GM23338 (cell line): Measurements from ENCODE around the gene FBXL2. TPM values are rescaled to one million over a fixed set of nuclear protein-coding genes. Genes with fewer than 3 reads are reported as not detected.

Source experiments
- ATAC-seq: fragments of 200-7000 bp; cut with Tn5 transposase; 3 replicates; pipeline ENCODE4 v1.9.1; 2020
- DNase-seq: peaks from one replicate; pipeline ENCODE4 v3.0.0-alpha.2; 2015; ENCODE audit warnings: low spot score
- H2AFZ ChIP-seq: fragments of 200-600 bp; sonication (generic); 2 replicates; pipeline ENCODE4 v1.8.0; 2016; ENCODE audit warnings: antibody characterized with exemption, mild to moderate bottlenecking, moderate library complexity
- H3F3A ChIP-seq: fragments of 200-600 bp; sonication (generic); replicated peaks from 2 replicates; pipeline ENCODE4 v1.8.0; 2017; ENCODE audit warnings: antibody characterized with exemption, mixed run types, low read depth
- H3K27ac ChIP-seq: fragments of 200-600 bp; sonication (generic); 2 replicates; pipeline ENCODE4 v1.6.1; 2016; ENCODE audit warnings: low read depth
- H3K27me3 ChIP-seq: fragments of 200-600 bp; sonication (generic); 2 replicates; pipeline ENCODE4 v1.8.0; 2016; ENCODE audit warnings: mild to moderate bottlenecking, mixed run types, moderate library complexity; ENCODE audit not compliant: insufficient read depth
- H3K36me3 ChIP-seq: fragments of 200-600 bp; sonication (generic); 2 replicates; pipeline ENCODE4 v1.8.0; 2016; ENCODE audit warnings: mild to moderate bottlenecking; ENCODE audit not compliant: insufficient read depth
- H3K4me1 ChIP-seq: fragments of 200-600 bp; sonication (generic); 2 replicates; pipeline ENCODE4 v1.8.0; 2016; ENCODE audit warnings: mild to moderate bottlenecking, moderate library complexity; ENCODE audit not compliant: insufficient read depth
- H3K4me2 ChIP-seq: fragments of 200-600 bp; sonication (generic); 2 replicates; pipeline ENCODE4 v1.7.1; 2017; ENCODE audit warnings: mixed run types
- H3K4me3 ChIP-seq: fragments of 200-600 bp; sonication (generic); 2 replicates; pipeline ENCODE4 v1.6.1; 2016; ENCODE audit warnings: mixed run types
- H3K79me2 ChIP-seq: fragments of 200-600 bp; sonication (generic); replicated peaks from 2 replicates; pipeline ENCODE4 v1.8.0; 2017; ENCODE audit warnings: mild to moderate bottlenecking; ENCODE audit not compliant: insufficient read depth
- H3K9me2 ChIP-seq: fragments of 200-600 bp; sonication (generic); 2 replicates; pipeline ENCODE4 v1.8.0; 2017; ENCODE audit not compliant: insufficient read depth
- H4K20me1 ChIP-seq: fragments of 200-600 bp; sonication (generic); replicated peaks from 2 replicates; pipeline ENCODE4 v1.8.0; 2017; ENCODE audit warnings: mild to moderate bottlenecking; ENCODE audit not compliant: insufficient read depth
- H3K27ac Mint-ChIP-seq: 2 replicates; pipeline ENCODE4 v1.8.0; 2020; ENCODE audit warnings: inconsistent platforms, mild to moderate bottlenecking, moderate library complexity, mixed read lengths
- H3K27me3 Mint-ChIP-seq: 3 replicates; pipeline ENCODE4 v1.8.0; 2022; ENCODE audit warnings: low read depth, mild to moderate bottlenecking, moderate library complexity, mixed read lengths, inconsistent platforms; ENCODE audit not compliant: insufficient read depth, poor library complexity
- H3K36me3 Mint-ChIP-seq: 3 replicates; pipeline ENCODE4 v1.8.0; 2021; ENCODE audit warnings: low read depth, mild to moderate bottlenecking, inconsistent platforms, moderate library complexity, mixed read lengths
- H3K4me1 Mint-ChIP-seq: 3 replicates; pipeline ENCODE4 v1.8.0; 2020; ENCODE audit warnings: mild to moderate bottlenecking, inconsistent platforms, mixed read lengths
- H3K4me3 Mint-ChIP-seq: 3 replicates; pipeline ENCODE4 v1.8.0; 2021; ENCODE audit warnings: moderate library complexity, mild to moderate bottlenecking, inconsistent platforms, mixed read lengths
- H3K9me3 Mint-ChIP-seq: 3 replicates; pipeline ENCODE4 v1.8.0; 2020; ENCODE audit warnings: moderate library complexity, mild to moderate bottlenecking, inconsistent platforms, mixed read lengths
- CREB1 ChIP-seq: fragments of 250-450 bp; sonication (Bioruptor Pico); IDR thresholded peaks from 2 replicates; pipeline ENCODE4 v1.5.0; 2020; ENCODE audit warnings: low read depth, mild to moderate bottlenecking, moderate library complexity
- EZH2 ChIP-seq: fragments of 200-600 bp; sonication (generic); IDR thresholded peaks from one replicate; pipeline ENCODE4 v1.8.0; 2017; ENCODE audit warnings: antibody characterized with exemption, mild to moderate bottlenecking, low read depth; ENCODE audit not compliant: unreplicated experiment
- EZH2phosphoT487 ChIP-seq: fragments of 200-600 bp; sonication (generic); IDR thresholded peaks from one replicate; pipeline ENCODE4 v1.8.1; 2018; ENCODE audit warnings: antibody characterized with exemption; ENCODE audit not compliant: unreplicated experiment
- JUNB ChIP-seq: IDR thresholded peaks from one replicate; pipeline ENCODE4 v1.6.1; 2016; ENCODE audit warnings: antibody characterized with exemption; ENCODE audit not compliant: unreplicated experiment
- NANOG ChIP-seq: IDR thresholded peaks from 2 replicates; pipeline ENCODE4 v1.6.1; 2016; ENCODE audit warnings: antibody characterized with exemption, borderline replicate concordance
- POLR2AphosphoS5 ChIP-seq: IDR thresholded peaks from 2 replicates; pipeline ENCODE4 v1.6.1; 2016; ENCODE audit warnings: antibody characterized with exemption, low read depth
- STAT1 ChIP-seq: IDR thresholded peaks from one replicate; pipeline ENCODE4 v1.6.1; 2016; ENCODE audit warnings: antibody characterized with exemption; ENCODE audit not compliant: unreplicated experiment
- ZNF114 ChIP-seq: fragments of 250-450 bp; sonication (Bioruptor Pico); IDR thresholded peaks from 2 replicates; pipeline ENCODE4 v1.5.0; 2020; ENCODE audit warnings: mild to moderate bottlenecking, moderate library complexity
- ZNF331 ChIP-seq: fragments of 250-450 bp; sonication (Bioruptor Pico); IDR thresholded peaks from 2 replicates; pipeline ENCODE4 v1.5.0; 2020; ENCODE audit warnings: low read depth, mild to moderate bottlenecking, moderate library complexity
- polyA plus RNA-seq: library from polyadenylated mRNA; unstranded; fragments of >200 nt; fragmentation: Nextera tagmentation; extraction: Ambion mirVana; gene quantifications from 2 replicates; pipeline ENCODE4 v1.2.1, GENCODE V29; 2016
- total RNA-seq: library from RNA; depleted of rRNA; stranded (reverse); fragments of >200 nt; shearing (Covaris generic); gene quantifications from 2 replicates; pipeline ENCODE4 v1.2.3, GENCODE V29; 2014
- TF ChIP-seq, protein P1 (sequence below): IDR thresholded peaks from 2 replicates; pipeline ENCODE4 v1.6.1; 2016; ENCODE audit warnings: antibody characterized with exemption
- TF ChIP-seq, protein P2 (sequence below): fragments of 250-450 bp; sonication (Bioruptor Pico); IDR thresholded peaks from 2 replicates; pipeline ENCODE4 v1.5.0; 2020; ENCODE audit warnings: mild to moderate bottlenecking, moderate library complexity
- TF ChIP-seq, protein P3 (sequence below), 2 experiments: fragments of 200-600 bp in 1 of 2; sonication (generic) in 1 of 2; conservative IDR thresholded peaks; 2 replicates each; pipeline versions ENCODE4 v1.5.1 to v1.6.1; 2016 to 2017; ENCODE audit warnings: antibody characterized with exemption in 2 of 2, low read depth in 2 of 2, mild to moderate bottlenecking in 2 of 2, moderate library complexity in 1 of 2
- TF ChIP-seq, protein P4 (sequence below): IDR thresholded peaks from one replicate; pipeline ENCODE4 v1.6.1; 2018; ENCODE audit warnings: antibody characterized with exemption; ENCODE audit not compliant: unreplicated experiment

FBXL2 gene
- total and polyA plus RNA-seq, 2 experiments from 2014 or later = 2.8 to 5.7 TPM

DNA sequence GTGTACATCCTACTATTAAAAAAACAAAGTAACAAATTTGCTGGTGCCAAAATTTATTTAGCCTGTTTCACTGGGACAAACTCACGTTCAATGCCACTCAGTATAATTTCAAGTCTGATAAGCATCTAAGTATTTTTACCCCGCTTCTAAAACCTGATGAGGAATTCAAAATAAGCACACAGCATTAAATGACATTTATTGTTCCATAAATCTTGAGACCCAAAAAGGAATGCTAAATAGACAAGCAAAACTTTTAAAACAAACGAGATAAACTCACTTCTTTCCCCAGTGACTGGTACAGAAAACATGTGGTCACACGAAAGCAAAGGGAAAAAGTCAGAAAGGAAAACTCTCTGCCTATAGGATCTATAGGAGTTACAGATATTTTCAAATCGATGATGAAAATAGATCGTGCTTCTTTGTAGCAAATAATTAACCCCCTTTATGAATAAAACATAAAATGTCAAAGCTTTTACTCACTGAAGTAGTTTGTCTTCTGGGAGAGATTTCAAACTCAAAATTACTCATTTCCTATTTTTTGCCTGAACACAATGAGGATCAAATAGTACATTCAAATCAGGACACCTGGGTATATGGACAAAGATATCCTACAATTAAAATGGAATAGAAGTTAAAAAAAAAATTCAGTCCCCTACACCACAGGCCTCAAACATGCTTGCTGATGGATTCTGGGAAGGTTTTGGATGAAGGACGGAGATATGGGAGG lies 111.3 kb downstream of the FBXL2 start:
- TF ChIP-seq EZH2 (no peak), JUNB (no peak), ZNF331 (CRISPR knock-in tag) (no peak), NANOG (no peak), EZH2phosphoT487 (no peak), POLR2AphosphoS5 (no peak), ZNF114 (CRISPR knock-in tag) (no peak), CREB1 (CRISPR knock-in tag) (no peak), STAT1 (no peak)
- TF ChIP-seq, protein P1, sequence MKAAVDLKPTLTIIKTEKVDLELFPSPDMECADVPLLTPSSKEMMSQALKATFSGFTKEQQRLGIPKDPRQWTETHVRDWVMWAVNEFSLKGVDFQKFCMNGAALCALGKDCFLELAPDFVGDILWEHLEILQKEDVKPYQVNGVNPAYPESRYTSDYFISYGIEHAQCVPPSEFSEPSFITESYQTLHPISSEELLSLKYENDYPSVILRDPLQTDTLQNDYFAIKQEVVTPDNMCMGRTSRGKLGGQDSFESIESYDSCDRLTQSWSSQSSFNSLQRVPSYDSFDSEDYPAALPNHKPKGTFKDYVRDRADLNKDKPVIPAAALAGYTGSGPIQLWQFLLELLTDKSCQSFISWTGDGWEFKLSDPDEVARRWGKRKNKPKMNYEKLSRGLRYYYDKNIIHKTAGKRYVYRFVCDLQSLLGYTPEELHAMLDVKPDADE = no peak
- TF ChIP-seq, protein P2, sequence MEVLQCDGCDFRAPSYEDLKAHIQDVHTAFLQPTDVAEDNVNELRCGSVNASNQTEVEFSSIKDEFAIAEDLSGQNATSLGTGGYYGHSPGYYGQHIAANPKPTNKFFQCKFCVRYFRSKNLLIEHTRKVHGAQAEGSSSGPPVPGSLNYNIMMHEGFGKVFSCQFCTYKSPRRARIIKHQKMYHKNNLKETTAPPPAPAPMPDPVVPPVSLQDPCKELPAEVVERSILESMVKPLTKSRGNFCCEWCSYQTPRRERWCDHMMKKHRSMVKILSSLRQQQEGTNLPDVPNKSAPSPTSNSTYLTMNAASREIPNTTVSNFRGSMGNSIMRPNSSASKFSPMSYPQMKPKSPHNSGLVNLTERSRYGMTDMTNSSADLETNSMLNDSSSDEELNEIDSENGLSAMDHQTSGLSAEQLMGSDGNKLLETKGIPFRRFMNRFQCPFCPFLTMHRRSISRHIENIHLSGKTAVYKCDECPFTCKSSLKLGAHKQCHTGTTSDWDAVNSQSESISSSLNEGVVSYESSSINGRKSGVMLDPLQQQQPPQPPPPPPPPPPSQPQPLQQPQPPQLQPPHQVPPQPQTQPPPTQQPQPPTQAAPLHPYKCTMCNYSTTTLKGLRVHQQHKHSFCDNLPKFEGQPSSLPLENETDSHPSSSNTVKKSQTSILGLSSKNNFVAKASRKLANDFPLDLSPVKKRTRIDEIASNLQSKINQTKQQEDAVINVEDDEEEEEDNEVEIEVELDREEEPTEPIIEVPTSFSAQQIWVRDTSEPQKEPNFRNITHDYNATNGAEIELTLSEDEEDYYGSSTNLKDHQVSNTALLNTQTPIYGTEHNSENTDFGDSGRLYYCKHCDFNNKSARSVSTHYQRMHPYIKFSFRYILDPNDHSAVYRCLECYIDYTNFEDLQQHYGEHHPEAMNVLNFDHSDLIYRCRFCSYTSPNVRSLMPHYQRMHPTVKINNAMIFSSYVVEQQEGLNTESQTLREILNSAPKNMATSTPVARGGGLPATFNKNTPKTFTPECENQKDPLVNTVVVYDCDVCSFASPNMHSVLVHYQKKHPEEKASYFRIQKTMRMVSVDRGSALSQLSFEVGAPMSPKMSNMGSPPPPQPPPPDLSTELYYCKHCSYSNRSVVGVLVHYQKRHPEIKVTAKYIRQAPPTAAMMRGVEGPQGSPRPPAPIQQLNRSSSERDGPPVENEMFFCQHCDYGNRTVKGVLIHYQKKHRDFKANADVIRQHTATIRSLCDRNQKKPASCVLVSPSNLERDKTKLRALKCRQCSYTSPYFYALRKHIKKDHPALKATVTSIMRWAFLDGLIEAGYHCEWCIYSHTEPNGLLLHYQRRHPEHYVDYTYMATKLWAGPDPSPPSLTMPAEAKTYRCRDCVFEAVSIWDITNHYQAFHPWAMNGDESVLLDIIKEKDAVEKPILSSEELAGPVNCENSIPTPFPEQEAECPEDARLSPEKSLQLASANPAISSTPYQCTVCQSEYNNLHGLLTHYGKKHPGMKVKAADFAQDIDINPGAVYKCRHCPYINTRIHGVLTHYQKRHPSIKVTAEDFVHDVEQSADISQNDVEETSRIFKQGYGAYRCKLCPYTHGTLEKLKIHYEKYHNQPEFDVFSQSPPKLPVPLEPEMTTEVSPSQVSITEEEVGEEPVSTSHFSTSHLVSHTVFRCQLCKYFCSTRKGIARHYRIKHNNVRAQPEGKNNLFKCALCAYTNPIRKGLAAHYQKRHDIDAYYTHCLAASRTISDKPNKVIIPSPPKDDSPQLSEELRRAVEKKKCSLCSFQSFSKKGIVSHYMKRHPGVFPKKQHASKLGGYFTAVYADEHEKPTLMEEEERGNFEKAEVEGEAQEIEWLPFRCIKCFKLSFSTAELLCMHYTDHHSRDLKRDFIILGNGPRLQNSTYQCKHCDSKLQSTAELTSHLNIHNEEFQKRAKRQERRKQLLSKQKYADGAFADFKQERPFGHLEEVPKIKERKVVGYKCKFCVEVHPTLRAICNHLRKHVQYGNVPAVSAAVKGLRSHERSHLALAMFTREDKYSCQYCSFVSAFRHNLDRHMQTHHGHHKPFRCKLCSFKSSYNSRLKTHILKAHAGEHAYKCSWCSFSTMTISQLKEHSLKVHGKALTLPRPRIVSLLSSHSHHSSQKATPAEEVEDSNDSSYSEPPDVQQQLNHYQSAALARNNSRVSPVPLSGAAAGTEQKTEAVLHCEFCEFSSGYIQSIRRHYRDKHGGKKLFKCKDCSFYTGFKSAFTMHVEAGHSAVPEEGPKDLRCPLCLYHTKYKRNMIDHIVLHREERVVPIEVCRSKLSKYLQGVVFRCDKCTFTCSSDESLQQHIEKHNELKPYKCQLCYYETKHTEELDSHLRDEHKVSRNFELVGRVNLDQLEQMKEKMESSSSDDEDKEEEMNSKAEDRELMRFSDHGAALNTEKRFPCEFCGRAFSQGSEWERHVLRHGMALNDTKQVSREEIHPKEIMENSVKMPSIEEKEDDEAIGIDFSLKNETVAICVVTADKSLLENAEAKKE (CRISPR knock-in tag) = no peak
- TF ChIP-seq, protein P3, sequence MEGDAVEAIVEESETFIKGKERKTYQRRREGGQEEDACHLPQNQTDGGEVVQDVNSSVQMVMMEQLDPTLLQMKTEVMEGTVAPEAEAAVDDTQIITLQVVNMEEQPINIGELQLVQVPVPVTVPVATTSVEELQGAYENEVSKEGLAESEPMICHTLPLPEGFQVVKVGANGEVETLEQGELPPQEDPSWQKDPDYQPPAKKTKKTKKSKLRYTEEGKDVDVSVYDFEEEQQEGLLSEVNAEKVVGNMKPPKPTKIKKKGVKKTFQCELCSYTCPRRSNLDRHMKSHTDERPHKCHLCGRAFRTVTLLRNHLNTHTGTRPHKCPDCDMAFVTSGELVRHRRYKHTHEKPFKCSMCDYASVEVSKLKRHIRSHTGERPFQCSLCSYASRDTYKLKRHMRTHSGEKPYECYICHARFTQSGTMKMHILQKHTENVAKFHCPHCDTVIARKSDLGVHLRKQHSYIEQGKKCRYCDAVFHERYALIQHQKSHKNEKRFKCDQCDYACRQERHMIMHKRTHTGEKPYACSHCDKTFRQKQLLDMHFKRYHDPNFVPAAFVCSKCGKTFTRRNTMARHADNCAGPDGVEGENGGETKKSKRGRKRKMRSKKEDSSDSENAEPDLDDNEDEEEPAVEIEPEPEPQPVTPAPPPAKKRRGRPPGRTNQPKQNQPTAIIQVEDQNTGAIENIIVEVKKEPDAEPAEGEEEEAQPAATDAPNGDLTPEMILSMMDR (conservative IDR thresholded peaks at IDR 0.05; ENCODE audit: low read depth in 2 of 2) = no peak
- TF ChIP-seq, protein P4, sequence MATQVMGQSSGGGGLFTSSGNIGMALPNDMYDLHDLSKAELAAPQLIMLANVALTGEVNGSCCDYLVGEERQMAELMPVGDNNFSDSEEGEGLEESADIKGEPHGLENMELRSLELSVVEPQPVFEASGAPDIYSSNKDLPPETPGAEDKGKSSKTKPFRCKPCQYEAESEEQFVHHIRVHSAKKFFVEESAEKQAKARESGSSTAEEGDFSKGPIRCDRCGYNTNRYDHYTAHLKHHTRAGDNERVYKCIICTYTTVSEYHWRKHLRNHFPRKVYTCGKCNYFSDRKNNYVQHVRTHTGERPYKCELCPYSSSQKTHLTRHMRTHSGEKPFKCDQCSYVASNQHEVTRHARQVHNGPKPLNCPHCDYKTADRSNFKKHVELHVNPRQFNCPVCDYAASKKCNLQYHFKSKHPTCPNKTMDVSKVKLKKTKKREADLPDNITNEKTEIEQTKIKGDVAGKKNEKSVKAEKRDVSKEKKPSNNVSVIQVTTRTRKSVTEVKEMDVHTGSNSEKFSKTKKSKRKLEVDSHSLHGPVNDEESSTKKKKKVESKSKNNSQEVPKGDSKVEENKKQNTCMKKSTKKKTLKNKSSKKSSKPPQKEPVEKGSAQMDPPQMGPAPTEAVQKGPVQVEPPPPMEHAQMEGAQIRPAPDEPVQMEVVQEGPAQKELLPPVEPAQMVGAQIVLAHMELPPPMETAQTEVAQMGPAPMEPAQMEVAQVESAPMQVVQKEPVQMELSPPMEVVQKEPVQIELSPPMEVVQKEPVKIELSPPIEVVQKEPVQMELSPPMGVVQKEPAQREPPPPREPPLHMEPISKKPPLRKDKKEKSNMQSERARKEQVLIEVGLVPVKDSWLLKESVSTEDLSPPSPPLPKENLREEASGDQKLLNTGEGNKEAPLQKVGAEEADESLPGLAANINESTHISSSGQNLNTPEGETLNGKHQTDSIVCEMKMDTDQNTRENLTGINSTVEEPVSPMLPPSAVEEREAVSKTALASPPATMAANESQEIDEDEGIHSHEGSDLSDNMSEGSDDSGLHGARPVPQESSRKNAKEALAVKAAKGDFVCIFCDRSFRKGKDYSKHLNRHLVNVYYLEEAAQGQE = no peak
- DNase-seq (no peak), ATAC-seq (no peak)
- Mint-ChIP-seq H3K9me3 (no peaks in the 10 kb centered on the region; the same call in 2 of the 3 replicates), H3K27me3 (peaks cover 8% of the 10 kb centered on the region), H3K4me1 (no peaks in the 10 kb centered on the region), H3K4me3 (no peak overlapping the region), H3K36me3 (peaks cover 58% of the 10 kb centered on the region), H3K27ac (no peak overlapping the region; the same call in 1 of the 2 replicates)
- 0 out of 2 replicates have a peak, but pooled peaks cover 3% of the 10 kb centered on the region for H3K9me2 ChIP-seq
- H3K4me3 ChIP-seq = no peak overlapping the region
- no peak overlapping the region for H3K4me2 ChIP-seq
- H2AFZ ChIP-seq = no peak overlapping the region
- peaks cover 36% of the 10 kb centered on the region; the same call in 1 of the 2 replicates for H3K36me3 ChIP-seq
- H3K27ac ChIP-seq = peak overlapping the region; percentile 1; the same call in 1 of the 2 replicates
- no peaks in the 10 kb centered on the region for H3K4me1 ChIP-seq
- H3K79me2 ChIP-seq = no peaks in the 10 kb centered on the region
- no peaks in the 10 kb centered on the region for H3F3A ChIP-seq
- H4K20me1 ChIP-seq = peaks cover 7% of the 10 kb centered on the region; the same call in 1 of the 2 replicates
- no peaks in the 10 kb centered on the region for H3K27me3 ChIP-seq
